NCI-H82 treated with DMSO at 0.1 percent for 48 hours (cell line): ENCODE measurements around the gene ATP6AP2.
"Not testable (repeated sequence)": the region's sequence is repeated elsewhere in the genome, so short reads cannot be mapped to it uniquely, and the experiment has no call there.

Experiments
- DNase-seq: peaks from one replicate; lab custom pipeline; 2025; ENCODE audit not compliant: unreplicated experiment; lab: John Stamatoyannopoulos, UW

The ATP6AP2 gene

DNA sequence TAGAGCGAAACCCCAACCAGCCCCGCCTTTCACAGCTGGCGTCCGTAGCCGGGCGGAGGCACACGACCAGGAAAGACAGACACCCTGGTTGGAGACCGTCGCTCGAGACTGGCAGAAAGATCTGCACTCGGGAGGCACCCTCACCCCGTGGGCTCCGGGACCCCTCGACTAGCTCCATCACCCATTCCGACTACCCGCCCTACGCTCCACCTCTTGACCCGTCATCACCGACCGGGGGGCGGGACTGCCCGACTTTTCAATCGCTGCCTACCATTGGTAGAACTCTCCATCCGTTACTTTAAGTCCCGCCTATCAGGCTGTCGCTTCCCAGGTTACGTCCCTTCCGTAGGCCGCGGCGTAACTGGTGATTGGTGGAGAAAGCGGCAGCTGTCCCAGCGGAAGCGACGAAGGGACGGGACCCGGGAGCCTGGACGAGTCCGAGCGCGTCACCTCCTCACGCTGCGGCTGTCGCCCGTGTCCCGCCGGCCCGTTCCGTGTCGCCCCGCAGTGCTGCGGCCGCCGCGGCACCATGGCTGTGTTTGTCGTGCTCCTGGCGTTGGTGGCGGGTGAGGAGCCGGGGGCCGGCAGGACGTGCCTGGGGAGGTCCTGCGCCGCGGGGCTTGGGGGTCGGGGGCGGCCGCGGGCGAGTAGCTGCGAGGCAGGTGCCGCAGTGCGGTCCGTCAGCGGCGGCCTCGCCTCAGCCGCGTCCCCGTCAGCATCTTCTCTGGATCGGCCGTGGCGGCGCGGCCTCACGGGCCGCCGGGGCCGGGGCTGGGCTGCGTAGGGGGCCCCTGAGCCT is at the start of gene ATP6AP2:
Gene ATP6AP2 (plus strand): TSS at position 434 of the 799 bp plus-strand sequence. CDS start 96 bp downstream, at position 530.
- peak; percentile 91 for DNase-seq

GRCh38 chrX:40531056-40531826 is 49.5 kb upstream of the ATP6AP2 start:
- DNase-seq: peak; percentile 77

DNA sequence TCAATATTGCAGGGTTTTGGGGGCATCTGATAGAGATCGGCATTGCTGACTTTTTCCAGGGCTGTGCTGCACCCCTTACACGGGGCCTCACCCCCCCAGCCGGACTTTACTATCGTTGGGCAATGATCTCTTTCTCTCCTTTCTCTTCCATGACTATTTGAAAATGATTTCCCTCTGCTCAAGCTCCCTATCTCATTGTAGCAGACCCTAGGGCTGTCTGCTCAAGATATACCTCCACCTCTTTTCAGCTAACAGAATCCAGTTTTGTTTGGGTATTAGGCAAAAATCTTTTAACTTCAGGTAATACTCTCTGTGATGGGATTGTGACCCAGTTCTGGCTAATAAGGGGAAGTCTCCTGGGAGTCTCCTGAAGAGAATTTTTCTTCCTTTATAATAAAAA is 43.5 kb upstream of the ATP6AP2 start:
- no peak for DNase-seq

GRCh38 chrX:40538406-40538805 is 42.4 kb upstream of the ATP6AP2 start:
- no peak for DNase-seq

DNA sequence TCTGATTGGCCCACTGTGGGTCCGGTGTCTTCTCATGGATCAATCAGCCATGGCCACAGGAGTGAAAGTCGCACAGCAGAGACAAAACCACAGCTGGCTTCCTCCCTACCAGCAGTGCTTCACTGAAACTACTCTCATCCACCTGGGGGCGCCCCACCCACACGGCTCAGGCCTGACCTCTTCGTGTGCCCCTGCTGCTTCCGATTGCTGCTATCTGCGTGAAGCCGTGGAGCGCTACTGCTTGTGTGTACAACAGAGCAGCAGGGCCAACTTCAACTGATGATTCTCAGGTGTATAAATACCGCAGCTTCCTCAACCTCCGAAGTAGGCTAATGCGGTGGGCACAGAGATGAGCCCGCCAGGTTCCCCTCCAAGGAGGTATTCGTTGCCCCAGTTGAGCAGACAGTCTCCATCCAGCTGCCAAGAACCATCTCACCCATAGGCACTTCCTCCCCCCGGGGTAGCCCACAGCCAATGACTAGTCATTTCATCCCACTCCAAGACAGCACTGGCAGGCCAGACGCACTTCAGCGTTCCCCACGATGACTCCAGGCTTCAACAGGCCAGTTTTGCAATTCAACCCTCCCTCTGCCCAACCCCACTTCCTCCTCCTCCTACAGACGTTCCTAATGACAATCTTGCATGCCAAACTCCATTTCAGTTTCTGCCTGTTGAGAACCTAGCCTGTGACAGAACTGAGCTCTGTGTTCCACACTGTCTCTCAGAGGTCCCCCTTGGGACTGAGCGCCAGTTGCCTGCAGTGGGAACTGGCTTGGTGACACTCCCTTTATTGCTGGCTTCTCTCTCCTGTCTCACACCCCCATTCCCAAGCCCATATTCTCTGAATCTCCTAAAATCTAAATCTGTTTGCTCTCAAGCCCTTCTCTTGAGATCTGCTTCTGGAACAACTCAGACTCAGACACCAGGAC is 41.3 kb upstream of the ATP6AP2 start:
- no peak for DNase-seq

- no peak for DNase-seq
These were observed 38.6 kb upstream of the ATP6AP2 start for GRCh38 chrX:40542208-40542607.

DNA sequence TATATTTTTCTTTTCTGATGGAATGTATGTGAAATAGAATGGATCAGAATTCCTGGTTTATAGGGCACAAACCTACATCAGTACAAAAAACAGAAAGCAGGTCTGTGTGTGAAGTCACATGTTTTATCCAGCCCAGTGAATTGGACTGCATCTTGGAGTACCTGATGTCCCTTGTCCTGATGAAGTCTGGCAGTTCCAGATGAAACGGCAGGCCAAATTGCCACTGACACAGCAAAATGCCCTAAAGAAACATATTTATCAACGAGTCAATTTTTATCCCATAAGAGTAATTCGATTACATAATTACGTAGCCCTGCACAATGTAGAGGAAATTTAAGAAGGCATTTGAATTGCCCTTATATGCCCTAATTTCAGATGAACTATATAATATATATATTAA is 37.8 kb upstream of the ATP6AP2 start:
- no peak for DNase-seq

- peak; percentile 61 for DNase-seq
These were observed 37.0 kb upstream of the ATP6AP2 start for GRCh38 chrX:40543661-40544328.

- DNase-seq: no peak
These were observed 36.2 kb upstream of the ATP6AP2 start for GRCh38 chrX:40544343-40545266.

DNA sequence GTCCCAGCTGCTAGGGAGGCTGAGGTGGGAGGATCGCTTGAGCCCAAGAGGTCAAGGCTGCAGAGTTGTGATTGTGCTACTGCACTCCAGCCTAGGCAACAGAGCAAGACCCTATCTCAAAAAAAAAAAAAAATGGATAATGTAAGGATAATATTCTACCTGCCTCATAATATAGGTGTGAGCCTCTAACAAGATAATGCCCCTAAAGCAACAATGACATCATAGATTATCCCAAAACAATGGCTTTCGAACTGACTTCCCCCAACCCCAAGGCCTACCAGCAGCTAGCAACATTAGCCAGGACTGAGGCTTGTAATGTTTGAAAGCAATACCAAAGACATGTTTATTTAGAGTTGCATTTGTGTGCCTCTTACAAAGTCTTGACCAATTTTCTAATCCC is 33.9 kb upstream of the ATP6AP2 start:
- no peak for DNase-seq

DNA sequence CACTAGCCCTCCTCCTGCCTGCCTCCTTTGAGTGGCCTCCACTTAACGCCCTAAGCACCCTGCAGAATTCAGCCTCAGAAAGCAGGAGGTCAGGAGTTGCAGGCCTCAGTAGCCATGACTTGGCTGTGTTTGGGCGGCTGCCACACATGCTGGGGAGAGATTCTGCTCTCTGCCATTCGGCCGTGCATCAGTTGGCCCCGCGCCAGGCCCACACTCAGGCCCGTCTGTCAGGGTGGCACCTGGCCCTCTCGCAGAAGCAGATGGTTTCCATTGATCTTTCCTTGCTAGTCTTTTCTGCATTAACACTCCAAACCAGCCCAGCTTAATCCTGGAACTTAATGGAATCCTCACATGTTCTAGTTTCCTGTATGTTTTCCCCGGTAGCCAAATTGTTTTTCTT is 30.7 kb upstream of the ATP6AP2 start:
- DNase-seq: peak; percentile 82

GRCh38 chrX:40552768-40553167 is 28.0 kb upstream of the ATP6AP2 start:
- DNase-seq: peak; percentile 27

- no peak for DNase-seq
These were observed 22.2 kb upstream of the ATP6AP2 start for GRCh38 chrX:40558590-40558989.

GRCh38 chrX:40563784-40564183 is 17.0 kb upstream of the ATP6AP2 start:
- DNase-seq: no peak

DNA sequence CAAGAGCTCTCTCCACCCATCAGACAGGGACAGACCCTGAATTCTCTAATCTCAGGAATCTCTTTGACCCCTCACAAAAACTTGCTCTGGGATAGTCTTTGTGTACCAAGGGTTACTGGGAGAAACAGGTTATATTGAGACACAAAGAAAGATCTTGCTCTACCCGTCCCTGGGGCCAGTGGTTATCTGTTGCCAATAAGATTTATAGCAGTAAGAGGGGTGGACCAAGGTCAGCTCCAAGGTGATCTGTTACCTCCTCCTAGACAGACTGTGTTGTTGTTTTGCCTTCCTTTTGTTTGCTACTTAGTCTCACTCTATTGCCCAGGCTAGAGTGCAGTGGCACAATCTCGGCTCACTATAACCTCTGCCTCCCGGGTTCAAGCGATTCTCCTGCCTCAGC is 16.3 kb upstream of the ATP6AP2 start:
- DNase-seq: no peak

- DNase-seq: no peak
These were observed 10.2 kb upstream of the ATP6AP2 start for GRCh38 chrX:40570346-40571093.

GRCh38 chrX:40571164-40571563 is 9.6 kb upstream of the ATP6AP2 start:
- not testable (repeated sequence) for DNase-seq

- DNase-seq: no peak
These were observed 9.2 kb upstream of the ATP6AP2 start for GRCh38 chrX:40571600-40571999.

GRCh38 chrX:40573763-40574162 is 7.0 kb upstream of the ATP6AP2 start:
- DNase-seq: peak; percentile 6
